H9 (cell line): Measurements from ENCODE around the gene PTPN23. TPM values are rescaled to one million over a fixed set of nuclear protein-coding genes. Genes with fewer than 3 reads are reported as not detected.

ENCODE experiments used
- DNase-seq: peaks from one replicate; pipeline ENCODE4 v3.0.0-alpha.2; 2017
- H2AFZ ChIP-seq: one replicate; pipeline ENCODE4 v1.6.1; 2013; ENCODE audit warnings: mild to moderate bottlenecking, low read length, control low read depth, moderate library complexity
- H2AK5ac ChIP-seq: 2 replicates; pipeline ENCODE4 v1.6.1; 2013; ENCODE audit warnings: low read length, control low read depth, mixed read lengths; ENCODE audit not compliant: insufficient read length
- H2BK120ac ChIP-seq: one replicate; pipeline ENCODE4 v1.6.1; 2013; ENCODE audit warnings: low read depth, mild to moderate bottlenecking, low read length, control low read depth, inconsistent platforms; ENCODE audit not compliant: poor library complexity, severe bottlenecking
- H2BK12ac ChIP-seq: 2 replicates; pipeline ENCODE4 v1.6.1; 2013; ENCODE audit warnings: low read length, control low read depth, mixed read lengths, low read depth; ENCODE audit not compliant: insufficient read length
- H2BK15ac ChIP-seq: 2 replicates; pipeline ENCODE4 v1.6.1; 2013; ENCODE audit warnings: low read depth, low read length, control low read depth
- H2BK20ac ChIP-seq: one replicate; pipeline ENCODE4 v1.6.1; 2013; ENCODE audit warnings: low read depth, mild to moderate bottlenecking, low read length, control low read depth, inconsistent platforms; ENCODE audit not compliant: poor library complexity, severe bottlenecking
- H2BK5ac ChIP-seq: 2 replicates; pipeline ENCODE4 v1.6.1; 2013; ENCODE audit warnings: low read length, control low read depth, mixed read lengths; ENCODE audit not compliant: insufficient read length
- H3K14ac ChIP-seq: 2 replicates; pipeline ENCODE4 v1.6.1; 2013; ENCODE audit warnings: low read length, control low read depth; ENCODE audit not compliant: insufficient read depth
- H3K18ac ChIP-seq: 2 replicates; pipeline ENCODE4 v1.6.1; 2013; ENCODE audit warnings: low read depth, mild to moderate bottlenecking, mixed read lengths, low read length, control low read depth; ENCODE audit not compliant: insufficient read length
- H3K23ac ChIP-seq: 2 replicates; pipeline ENCODE4 v1.6.1; 2013; ENCODE audit warnings: low read length, control low read depth, mixed read lengths, low read depth; ENCODE audit not compliant: insufficient read length
- H3K23me2 ChIP-seq: 2 replicates; pipeline ENCODE4 v1.6.1; 2013; ENCODE audit warnings: low read depth, mild to moderate bottlenecking, mixed read lengths, low read length, control low read depth; ENCODE audit not compliant: insufficient read length, poor library complexity, severe bottlenecking
- H3K27ac ChIP-seq: 2 replicates; pipeline ENCODE4 v1.5.1; 2013; ENCODE audit warnings: low read length, control low read depth, mixed read lengths, low read depth; ENCODE audit not compliant: insufficient read length
- H3K27me3 ChIP-seq: 2 replicates; pipeline ENCODE4 v1.6.1; 2013; ENCODE audit warnings: low read length, control low read depth, inconsistent platforms; ENCODE audit not compliant: insufficient read depth
- H3K4ac ChIP-seq: 2 replicates; pipeline ENCODE4 v1.6.1; 2013; ENCODE audit warnings: low read depth, mild to moderate bottlenecking, control low read depth, inconsistent platforms, low read length, moderate library complexity
- H3K4me1 ChIP-seq: 2 replicates; pipeline ENCODE4 v1.6.1; 2013; ENCODE audit warnings: low read length, control low read depth, inconsistent platforms; ENCODE audit not compliant: insufficient read depth
- H3K4me2 ChIP-seq: 2 replicates; pipeline ENCODE4 v1.6.1; 2013; ENCODE audit warnings: low read length, control low read depth, mixed read lengths; ENCODE audit not compliant: insufficient read length, insufficient read depth
- H3K56ac ChIP-seq: 2 replicates; pipeline ENCODE4 v1.6.1; 2013; ENCODE audit warnings: low read depth, mild to moderate bottlenecking, mixed read lengths, low read length, control low read depth; ENCODE audit not compliant: insufficient read length
- H3K79me1 ChIP-seq: 2 replicates; pipeline ENCODE4 v1.6.1; 2013; ENCODE audit warnings: low read depth, mild to moderate bottlenecking, moderate library complexity, low read length, control low read depth, inconsistent platforms; ENCODE audit not compliant: insufficient read depth, poor library complexity, severe bottlenecking
- H3K79me2 ChIP-seq: 2 replicates; pipeline ENCODE4 v1.6.1; 2013; ENCODE audit warnings: low read length, control low read depth, inconsistent platforms; ENCODE audit not compliant: insufficient read depth
- H3K9ac ChIP-seq: 2 replicates; pipeline ENCODE4 v1.6.1; 2013; ENCODE audit warnings: low read length, control low read depth, mixed read lengths; ENCODE audit not compliant: insufficient read length; ENCODE audit errors: extremely low read depth
- H3K9me3 ChIP-seq: one replicate; pipeline ENCODE4 v1.6.1; 2013; ENCODE audit warnings: low read depth, low read length, inconsistent platforms; ENCODE audit not compliant: control insufficient read depth
- H3T11ph ChIP-seq: one replicate; pipeline ENCODE4 v1.6.1; 2013; ENCODE audit warnings: mild to moderate bottlenecking, low read length, control low read depth, inconsistent platforms
- H4K20me1 ChIP-seq: one replicate; pipeline ENCODE4 v1.6.1; 2013; ENCODE audit not compliant: control insufficient read depth, insufficient read length, insufficient read depth
- H4K5ac ChIP-seq: 2 replicates; pipeline ENCODE4 v1.6.1; 2013; ENCODE audit warnings: low read depth, mild to moderate bottlenecking, mixed read lengths, low read length, control low read depth; ENCODE audit not compliant: insufficient read length
- H4K8ac ChIP-seq: replicated peaks from 2 replicates; pipeline ENCODE4 v1.6.1; 2013; ENCODE audit warnings: low read length, control low read depth, mixed read lengths, low read depth; ENCODE audit not compliant: insufficient read length
- H4K91ac ChIP-seq: 2 replicates; pipeline ENCODE4 v1.6.1; 2013; ENCODE audit warnings: low read depth, mild to moderate bottlenecking, moderate library complexity, mixed read lengths, low read length, control low read depth; ENCODE audit not compliant: insufficient read length
- H3K27ac Mint-ChIP-seq, 3 experiments: 2 replicates in 2 of 3; 3 replicates in 1 of 3; pipeline ENCODE4 v1.8.0; 2020 to 2021; ENCODE audit warnings: mixed read lengths in 3 of 3, mild to moderate bottlenecking in 1 of 3, moderate library complexity in 1 of 3
- H3K27me3 Mint-ChIP-seq: 2 replicates; pipeline ENCODE4 v1.8.0; 2021; ENCODE audit warnings: low read depth, mild to moderate bottlenecking, moderate library complexity, mixed read lengths
- H3K36me3 Mint-ChIP-seq, 3 experiments: 2 replicates in 2 of 3; 3 replicates in 1 of 3; pipeline ENCODE4 v1.8.0; 2020 to 2021; ENCODE audit warnings: low read depth in 3 of 3, mixed read lengths in 3 of 3; ENCODE audit not compliant: insufficient read depth in 1 of 3
- H3K4me1 Mint-ChIP-seq, 2 experiments: 2 replicates each; pipeline ENCODE4 v1.8.0; 2020; ENCODE audit warnings: mixed read lengths in 2 of 2
- H3K4me3 Mint-ChIP-seq, 2 experiments: 2 replicates in 1 of 2; 3 replicates in 1 of 2; pipeline ENCODE4 v1.8.0; 2020 to 2021; ENCODE audit warnings: mild to moderate bottlenecking in 2 of 2, mixed read lengths in 2 of 2, moderate library complexity in 1 of 2
- H3K9me3 Mint-ChIP-seq, 2 experiments: 2 replicates in 1 of 2; 3 replicates in 1 of 2; pipeline ENCODE4 v1.8.0; 2020; ENCODE audit warnings: mild to moderate bottlenecking in 2 of 2, mixed read lengths in 2 of 2, moderate library complexity in 1 of 2
- WGBS: extraction: QIAGEN DNeasy Blood & Tissue Kit; methylation state at CpG from one replicate; pipeline ENCODE4 v1.1.7; 2013; ENCODE audit warnings: missing lambda C conversion rate, low lambda C conversion rate, mixed read lengths; ENCODE audit not compliant: insufficient read length; ENCODE audit errors: extremely low coverage; 5-methylcytosine and 5-hydroxymethylcytosine counted together
- total RNA-seq: library from RNA; stranded (reverse); gene quantifications from 2 replicates; pipeline ENCODE4 v1.2.1, GENCODE V29; 2021
- TF ChIP-seq, protein P1 (sequence below): fragments of 200-600 bp; sonication (generic); conservative IDR thresholded peaks from 3 replicates; pipeline ENCODE4 v1.8.0; 2021; ENCODE audit warnings: antibody characterized with exemption, mild to moderate bottlenecking

Gene PTPN23
- total RNA-seq, 1 experiment from 2014 or later = 42.2 TPM

DNA sequence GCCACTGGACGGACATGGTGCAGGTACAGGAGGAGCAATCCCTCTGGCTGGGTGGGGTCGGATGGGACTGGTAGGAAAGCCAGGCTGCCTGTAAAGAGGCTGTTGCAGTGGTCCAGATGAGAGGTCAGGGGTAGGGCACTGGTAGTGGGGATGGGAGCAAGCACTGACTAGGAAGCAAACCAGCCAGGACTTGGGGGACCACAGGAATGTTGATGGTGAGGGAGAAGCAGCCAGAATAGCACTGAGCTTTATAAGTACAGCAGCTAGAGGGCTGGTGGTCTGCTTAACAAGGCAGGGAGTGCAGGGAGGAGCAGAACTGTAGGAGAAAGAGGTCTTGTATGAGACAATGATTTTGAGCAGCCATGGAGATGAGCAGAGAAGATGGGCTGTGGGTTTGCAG is 38.7 kb upstream of the PTPN23 start:
- Histone ChIP-seq H2BK120ac (no peak overlapping the region), H3K23ac (no peak overlapping the region), H2BK15ac (no peak overlapping the region), H3K9ac (no peak overlapping the region), H3K4me1 (no peaks in the 10 kb centered on the region), H2AK5ac (no peak overlapping the region), H2BK5ac (no peak overlapping the region), H2AFZ (no peak overlapping the region), H4K5ac (no peak overlapping the region), H3K4ac (no peak overlapping the region), H4K8ac (no peak overlapping the region), H3K4me2 (no peak overlapping the region), H4K20me1 (peaks cover 2% of the 10 kb centered on the region), H2BK12ac (no peak overlapping the region), H3K56ac (no peak overlapping the region), H3K14ac (no peak overlapping the region), H3K9me3 (no peaks in the 10 kb centered on the region), H3T11ph (no peak overlapping the region), H4K91ac (no peak overlapping the region), H2BK20ac (no peak overlapping the region), H3K79me2 (no peaks in the 10 kb centered on the region), H3K79me1 (no peaks in the 10 kb centered on the region), H3K23me2 (no peaks in the 10 kb centered on the region), H3K18ac (no peak overlapping the region), H3K27ac (no peak overlapping the region), H3K27me3 (no peaks in the 10 kb centered on the region)
- no peak for DNase-seq
- no CpG with 5 or more reads among the region's 2 CpGs for WGBS
- H3K27ac Mint-ChIP-seq = peak overlapping the region in 2 of 3 experiments; percentile 23 to 78; a peak in 2 of 7 replicates
- TF ChIP-seq, protein P1, sequence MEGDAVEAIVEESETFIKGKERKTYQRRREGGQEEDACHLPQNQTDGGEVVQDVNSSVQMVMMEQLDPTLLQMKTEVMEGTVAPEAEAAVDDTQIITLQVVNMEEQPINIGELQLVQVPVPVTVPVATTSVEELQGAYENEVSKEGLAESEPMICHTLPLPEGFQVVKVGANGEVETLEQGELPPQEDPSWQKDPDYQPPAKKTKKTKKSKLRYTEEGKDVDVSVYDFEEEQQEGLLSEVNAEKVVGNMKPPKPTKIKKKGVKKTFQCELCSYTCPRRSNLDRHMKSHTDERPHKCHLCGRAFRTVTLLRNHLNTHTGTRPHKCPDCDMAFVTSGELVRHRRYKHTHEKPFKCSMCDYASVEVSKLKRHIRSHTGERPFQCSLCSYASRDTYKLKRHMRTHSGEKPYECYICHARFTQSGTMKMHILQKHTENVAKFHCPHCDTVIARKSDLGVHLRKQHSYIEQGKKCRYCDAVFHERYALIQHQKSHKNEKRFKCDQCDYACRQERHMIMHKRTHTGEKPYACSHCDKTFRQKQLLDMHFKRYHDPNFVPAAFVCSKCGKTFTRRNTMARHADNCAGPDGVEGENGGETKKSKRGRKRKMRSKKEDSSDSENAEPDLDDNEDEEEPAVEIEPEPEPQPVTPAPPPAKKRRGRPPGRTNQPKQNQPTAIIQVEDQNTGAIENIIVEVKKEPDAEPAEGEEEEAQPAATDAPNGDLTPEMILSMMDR = no peak
- peaks cover 49 to 75% (median 52%) of the 10 kb centered on the region in 3 experiments; a peak in 6 of 7 replicates for H3K36me3 Mint-ChIP-seq
- no peaks in the 10 kb centered on the region for H3K27me3 Mint-ChIP-seq
- no peaks in the 10 kb centered on the region for H3K9me3 Mint-ChIP-seq
- H3K4me1 Mint-ChIP-seq = peaks cover 3 to 4% of the 10 kb centered on the region in 2 experiments; a peak in 2 of 4 replicates
- no peak overlapping the region for H3K4me3 Mint-ChIP-seq
